ENCODE measurements around the gene FAM170B.

FAM170B gene

GRCh38 chr10:49168831-49169500, 35.1 kb upstream of the FAM170B start:
- no peak for DNase-seq

- no peak for DNase-seq
These were observed 34.3 kb upstream of the FAM170B start for GRCh38 chr10:49168171-49168540.

- DNase-seq = no peak
These were observed 33.8 kb upstream of the FAM170B start for GRCh38 chr10:49167425-49168170.

GRCh38 chr10:49166484-49167400, 32.9 kb upstream of the FAM170B start:
- DNase-seq = no peak

GRCh38 chr10:49165821-49166483, 32.1 kb upstream of the FAM170B start:
- DNase-seq = no peak

GRCh38 chr10:49165259-49165658, 31.4 kb upstream of the FAM170B start:
- no peak for DNase-seq

GRCh38 chr10:49164559-49165188, 30.9 kb upstream of the FAM170B start:
- no peak for DNase-seq

GRCh38 chr10:49163741-49164140, 29.9 kb upstream of the FAM170B start:
- DNase-seq = no peak

GRCh38 chr10:49162761-49163310, 29.0 kb upstream of the FAM170B start:
- DNase-seq = no peak

- DNase-seq = no peak
These were observed 28.2 kb upstream of the FAM170B start for GRCh38 chr10:49162063-49162462.

- DNase-seq = no peak
These were observed 27.7 kb upstream of the FAM170B start for GRCh38 chr10:49161411-49161997.

GRCh38 chr10:49160814-49161213, 27.0 kb upstream of the FAM170B start:
- no peak for DNase-seq

GRCh38 chr10:49160110-49160509, 26.3 kb upstream of the FAM170B start:
- no peak for DNase-seq

GRCh38 chr10:49158915-49159314, 25.1 kb upstream of the FAM170B start:
- no peak for DNase-seq

GRCh38 chr10:49158404-49158803, 24.6 kb upstream of the FAM170B start:
- DNase-seq = no peak

GRCh38 chr10:49157229-49157628, 23.4 kb upstream of the FAM170B start:
- DNase-seq = no peak

- no peak for DNase-seq
These were observed 20.8 kb upstream of the FAM170B start for GRCh38 chr10:49154641-49155040.

- DNase-seq = no peak
These were observed 20.1 kb upstream of the FAM170B start for GRCh38 chr10:49153971-49154370.

GRCh38 chr10:49153115-49153514, 19.3 kb upstream of the FAM170B start:
- DNase-seq = no peak

GRCh38 chr10:49152663-49153062, 18.8 kb upstream of the FAM170B start:
- no peak for DNase-seq

- DNase-seq = no peak
These were observed 18.2 kb upstream of the FAM170B start for GRCh38 chr10:49152037-49152436.

GRCh38 chr10:49151481-49151880, 17.7 kb upstream of the FAM170B start:
- no peak for DNase-seq

Measured in NCI-H187 (cell line).